ENCODE data around the gene CCNI.

Gene CCNI

DNA sequence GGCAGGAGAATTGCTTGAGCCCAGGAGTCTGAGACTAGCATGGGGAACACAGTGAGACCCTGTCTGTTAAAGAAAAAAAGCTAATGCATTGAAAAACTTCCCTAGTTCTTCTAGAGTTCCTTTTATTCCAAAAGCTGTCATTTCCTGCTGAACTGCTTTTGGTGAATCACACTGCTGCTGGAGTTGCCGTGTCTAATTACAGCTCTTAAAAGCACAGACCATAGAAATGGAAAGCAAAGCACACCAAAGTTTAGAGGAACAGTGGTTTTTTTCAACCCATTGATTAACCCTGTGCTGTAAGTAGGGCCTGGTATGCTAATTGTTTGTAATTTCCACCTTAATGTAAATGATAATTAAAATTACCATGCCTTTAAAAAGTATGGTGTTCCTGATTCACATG lies 73.9 kb downstream of the CCNI start:
- DNase-seq (ENCODE audit: low spot score): no peak
- TF ChIP-seq, protein P1, sequence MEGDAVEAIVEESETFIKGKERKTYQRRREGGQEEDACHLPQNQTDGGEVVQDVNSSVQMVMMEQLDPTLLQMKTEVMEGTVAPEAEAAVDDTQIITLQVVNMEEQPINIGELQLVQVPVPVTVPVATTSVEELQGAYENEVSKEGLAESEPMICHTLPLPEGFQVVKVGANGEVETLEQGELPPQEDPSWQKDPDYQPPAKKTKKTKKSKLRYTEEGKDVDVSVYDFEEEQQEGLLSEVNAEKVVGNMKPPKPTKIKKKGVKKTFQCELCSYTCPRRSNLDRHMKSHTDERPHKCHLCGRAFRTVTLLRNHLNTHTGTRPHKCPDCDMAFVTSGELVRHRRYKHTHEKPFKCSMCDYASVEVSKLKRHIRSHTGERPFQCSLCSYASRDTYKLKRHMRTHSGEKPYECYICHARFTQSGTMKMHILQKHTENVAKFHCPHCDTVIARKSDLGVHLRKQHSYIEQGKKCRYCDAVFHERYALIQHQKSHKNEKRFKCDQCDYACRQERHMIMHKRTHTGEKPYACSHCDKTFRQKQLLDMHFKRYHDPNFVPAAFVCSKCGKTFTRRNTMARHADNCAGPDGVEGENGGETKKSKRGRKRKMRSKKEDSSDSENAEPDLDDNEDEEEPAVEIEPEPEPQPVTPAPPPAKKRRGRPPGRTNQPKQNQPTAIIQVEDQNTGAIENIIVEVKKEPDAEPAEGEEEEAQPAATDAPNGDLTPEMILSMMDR (IDR thresholded peaks at IDR 0.05; ENCODE audit: extremely low read depth, insufficient read depth, missing control alignments): no peak
- in situ Hi-C loops (cut with MboI; ENCODE audit: low pct_unique_long_range_greater_than_20kb, low sequenced_read_pairs, unreplicated experiment): no loop called here

DNA sequence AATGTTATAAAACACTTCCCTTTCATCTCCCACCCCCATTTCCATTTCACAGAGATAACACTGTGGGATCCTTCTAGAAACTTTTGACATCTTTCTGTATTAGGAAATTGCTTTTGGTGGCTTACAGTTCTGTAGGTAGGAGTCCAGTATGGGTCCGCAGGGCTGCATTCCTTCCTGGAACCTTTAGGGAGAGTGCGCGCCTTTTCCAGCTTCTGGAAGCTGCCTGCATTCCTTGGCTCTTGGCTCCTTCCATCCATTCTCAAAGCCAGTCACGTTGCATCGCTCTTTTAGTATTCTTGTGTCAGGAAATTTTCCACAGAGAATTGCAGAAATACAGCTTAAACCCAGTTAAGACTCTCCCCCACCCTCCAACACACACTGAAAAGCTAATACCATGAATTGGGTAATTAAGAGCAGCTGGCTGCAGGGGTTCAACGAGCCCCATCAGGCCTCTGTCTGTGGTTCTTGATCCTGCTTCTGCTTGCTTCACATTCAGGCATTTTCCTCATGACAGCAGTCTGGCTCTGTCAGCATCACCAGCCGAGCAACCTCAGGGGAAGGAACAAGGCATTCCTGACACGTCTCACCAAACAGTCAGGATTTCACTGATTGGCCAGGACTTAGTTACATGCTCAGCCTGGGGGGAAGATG lies 77.4 kb downstream of the CCNI start:
- no peak for DNase-seq (ENCODE audit: low spot score)
- in situ Hi-C loops (cut with MboI; ENCODE audit: low pct_unique_long_range_greater_than_20kb, low sequenced_read_pairs, unreplicated experiment): no loop called here
- TF ChIP-seq, protein P1 (IDR thresholded peaks at IDR 0.05; ENCODE audit: extremely low read depth, insufficient read depth, missing control alignments): no peak

DNA sequence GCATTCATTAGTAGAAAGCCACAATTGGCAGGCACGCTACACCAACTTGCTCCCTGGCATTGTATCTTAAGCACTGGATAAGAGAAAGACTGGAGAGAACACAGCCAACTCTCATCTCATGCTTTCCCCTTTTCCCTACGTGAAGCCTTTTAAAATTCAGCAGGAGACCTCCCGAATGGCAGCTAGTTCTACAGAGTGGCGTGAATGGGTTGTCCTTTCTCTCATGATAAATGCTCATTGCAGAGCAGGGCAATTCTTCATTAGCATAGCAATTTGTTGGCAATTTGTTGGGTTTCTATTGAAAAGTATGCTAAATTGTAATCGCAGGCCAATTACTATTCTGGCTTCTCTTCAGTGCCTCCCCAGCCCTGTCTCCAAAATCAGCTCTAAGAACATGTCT lies 78.3 kb downstream of the CCNI start:
- in situ Hi-C loops (cut with MboI; ENCODE audit: low pct_unique_long_range_greater_than_20kb, low sequenced_read_pairs, unreplicated experiment): no loop called here
- DNase-seq (ENCODE audit: low spot score): no peak
- TF ChIP-seq, protein P1 (IDR thresholded peaks at IDR 0.05; ENCODE audit: extremely low read depth, insufficient read depth, missing control alignments): no peak
